GDM1 (cell line): ENCODE results near the gene CCL5.

Experiments
- DNase-seq: peaks from one replicate; lab custom pipeline; 2025; lab: John Stamatoyannopoulos, UW

The CCL5 gene

GRCh38 chr17:35879773-35880654 is at the start of gene CCL5:
Gene CCL5, minus strand, starts transcription at chr17:35880360.
- DNase-seq = no peak

DNA sequence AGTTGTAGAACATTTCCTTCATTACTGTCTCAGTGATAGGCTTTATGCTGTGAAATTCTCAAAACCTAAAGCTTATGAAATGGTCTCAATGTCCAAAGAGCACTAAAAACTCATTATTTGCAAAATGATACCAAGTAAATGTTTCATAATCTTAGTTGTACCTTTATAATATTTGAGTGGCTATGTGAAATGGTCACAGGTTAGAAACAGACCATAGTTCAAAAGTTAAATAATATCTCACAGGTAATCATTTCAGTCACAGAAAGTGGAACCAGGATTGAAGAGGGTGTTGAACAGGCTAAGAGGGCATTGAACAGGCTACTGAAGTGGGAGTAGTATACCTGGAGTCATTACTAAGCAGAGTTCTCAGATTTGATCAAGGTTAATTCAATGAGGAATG is 47.6 kb upstream of the CCL5 start:
- DNase-seq = no peak

DNA sequence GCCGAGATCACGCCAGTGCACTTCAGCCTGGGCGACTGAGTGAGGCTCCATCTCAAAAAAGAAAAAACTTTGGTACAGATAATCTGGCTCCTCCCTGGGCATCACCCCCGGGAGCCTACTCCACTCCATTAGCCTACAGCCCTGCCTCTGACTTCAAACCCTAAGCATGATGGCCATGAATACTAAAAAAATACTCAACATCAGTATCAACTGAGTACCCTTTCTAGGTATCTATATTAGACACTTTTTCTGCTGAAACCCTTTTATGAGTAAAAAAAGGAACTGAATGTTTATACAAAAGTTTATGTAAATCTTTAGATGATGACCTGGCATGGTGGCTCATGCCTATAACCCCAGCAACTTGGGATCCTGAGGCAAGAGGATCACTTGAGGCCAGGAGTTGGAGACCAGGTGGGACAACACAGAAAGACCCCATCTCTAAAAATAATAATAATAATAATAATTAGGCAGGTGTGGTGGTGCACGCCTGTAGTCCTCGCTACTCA is 43.5 kb upstream of the CCL5 start:
- no peak for DNase-seq

GRCh38 chr17:35920229-35920628 is 40.1 kb upstream of the CCL5 start:
- DNase-seq = no peak

DNA sequence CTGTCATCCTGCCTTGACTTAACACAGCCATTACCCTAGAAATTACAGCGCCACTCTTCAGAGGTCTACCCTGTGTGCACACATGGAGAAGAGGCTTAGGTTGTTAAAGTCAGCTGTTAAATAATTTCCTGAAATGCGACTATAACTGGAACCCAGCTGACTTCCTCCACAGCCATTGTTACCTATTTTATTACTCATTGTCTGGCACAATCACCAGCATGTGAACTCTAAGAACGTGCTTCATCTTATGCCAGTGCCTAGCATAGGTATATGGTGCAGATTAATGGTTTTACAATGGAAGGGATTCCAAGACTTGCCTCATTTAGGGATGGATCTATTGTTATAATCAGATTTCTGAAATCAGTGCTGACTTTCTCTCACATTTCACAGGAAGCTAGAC is 38.5 kb upstream of the CCL5 start:
- DNase-seq = no peak

DNA sequence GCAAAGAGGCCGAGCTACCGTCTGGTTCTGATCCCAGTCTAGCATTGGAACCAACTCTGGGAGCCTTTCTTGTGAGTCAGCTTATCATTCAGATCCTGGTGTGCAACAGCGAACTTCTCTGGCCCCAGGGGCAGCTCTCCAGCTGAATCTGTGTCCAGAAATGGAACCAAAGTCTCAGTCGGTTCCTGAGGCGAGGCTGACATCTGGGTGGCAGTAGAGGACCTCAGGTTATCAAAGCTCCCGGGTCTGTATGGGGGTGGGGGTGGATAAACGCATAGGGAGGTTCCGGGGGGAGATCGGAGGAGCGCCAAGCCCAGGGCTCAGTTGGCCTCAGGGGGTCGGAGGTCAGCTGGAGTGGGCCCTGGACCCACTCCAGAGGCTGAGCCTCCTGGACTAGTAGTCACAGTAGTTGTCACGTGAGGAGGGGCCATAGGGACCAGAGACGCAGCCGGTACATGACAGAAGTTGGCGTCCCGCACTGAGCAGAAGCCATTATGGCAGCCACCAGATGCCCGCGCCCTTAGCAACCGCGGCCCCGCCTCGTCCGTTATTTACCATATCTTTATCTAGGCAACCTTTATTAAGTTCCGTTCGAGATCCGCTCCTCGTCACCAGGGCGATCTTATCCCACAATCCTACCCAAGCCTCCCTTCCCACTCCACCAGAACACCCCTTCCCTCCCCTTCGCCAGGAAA is 37.5 kb upstream of the CCL5 start:
- no peak for DNase-seq

DNA sequence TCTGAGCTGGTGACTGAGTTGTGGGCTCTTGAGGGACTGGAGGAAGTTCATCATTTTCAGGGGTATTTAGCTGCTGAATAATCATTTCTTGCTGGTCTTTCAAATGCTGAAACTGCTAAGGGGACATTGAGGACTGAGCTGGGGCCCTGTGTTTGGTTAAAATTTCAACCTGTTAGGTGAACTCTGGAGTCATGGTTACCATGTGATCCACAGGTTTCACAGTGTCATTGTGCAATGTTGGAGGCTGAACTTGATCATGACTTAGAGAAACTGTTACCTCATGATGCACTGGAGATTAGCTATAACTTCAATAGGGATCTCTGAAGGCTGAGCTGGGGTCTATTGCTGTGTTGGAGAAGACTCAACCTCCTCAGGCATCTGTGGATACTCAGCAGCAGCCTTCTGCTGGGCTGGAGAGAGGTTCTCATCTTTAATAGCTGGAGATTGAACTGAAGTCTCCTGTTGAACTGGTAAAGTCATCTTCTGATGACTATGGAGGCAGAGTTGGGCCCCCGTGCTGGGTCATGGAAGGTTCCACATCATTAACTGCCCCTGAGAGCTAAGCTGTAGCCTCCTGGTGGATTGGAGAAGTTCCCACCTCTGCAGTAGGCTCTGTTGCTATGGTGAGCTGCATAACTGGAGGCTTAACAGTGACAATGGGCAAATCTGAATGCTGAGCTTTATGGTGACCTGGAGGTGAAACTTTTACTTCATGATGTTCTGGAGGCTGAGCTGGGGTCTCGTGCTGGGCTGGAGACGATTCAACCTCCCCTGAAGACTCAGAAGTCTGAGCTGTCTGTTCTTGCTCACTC is 35.2 kb upstream of the CCL5 start:
- DNase-seq = no peak

- no peak for DNase-seq
Observed at GRCh38 chr17:35914354-35914753, 34.2 kb upstream of the CCL5 start.

- no peak for DNase-seq
Observed at GRCh38 chr17:35913609-35914008, 33.4 kb upstream of the CCL5 start.

DNA sequence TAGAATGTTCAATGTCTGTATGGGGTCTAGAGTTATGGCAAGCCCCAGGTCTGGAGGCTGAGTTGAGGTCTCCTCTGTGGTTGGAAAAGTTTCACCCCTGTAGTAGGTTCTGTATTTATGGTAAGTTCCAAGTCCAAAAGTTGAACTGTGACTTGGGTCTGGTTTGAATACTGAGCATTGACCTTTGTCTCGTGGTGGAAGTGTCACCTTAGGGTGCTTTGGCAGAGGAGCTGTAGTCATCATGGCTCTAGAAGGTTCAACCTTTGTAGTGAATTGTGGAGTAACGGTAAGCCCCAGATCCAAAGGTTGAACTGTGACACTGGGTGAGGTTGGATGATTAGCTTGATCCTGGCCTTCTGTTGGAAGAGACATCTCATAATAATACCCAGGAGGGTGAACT is 32.8 kb upstream of the CCL5 start:
- DNase-seq = no peak

DNA sequence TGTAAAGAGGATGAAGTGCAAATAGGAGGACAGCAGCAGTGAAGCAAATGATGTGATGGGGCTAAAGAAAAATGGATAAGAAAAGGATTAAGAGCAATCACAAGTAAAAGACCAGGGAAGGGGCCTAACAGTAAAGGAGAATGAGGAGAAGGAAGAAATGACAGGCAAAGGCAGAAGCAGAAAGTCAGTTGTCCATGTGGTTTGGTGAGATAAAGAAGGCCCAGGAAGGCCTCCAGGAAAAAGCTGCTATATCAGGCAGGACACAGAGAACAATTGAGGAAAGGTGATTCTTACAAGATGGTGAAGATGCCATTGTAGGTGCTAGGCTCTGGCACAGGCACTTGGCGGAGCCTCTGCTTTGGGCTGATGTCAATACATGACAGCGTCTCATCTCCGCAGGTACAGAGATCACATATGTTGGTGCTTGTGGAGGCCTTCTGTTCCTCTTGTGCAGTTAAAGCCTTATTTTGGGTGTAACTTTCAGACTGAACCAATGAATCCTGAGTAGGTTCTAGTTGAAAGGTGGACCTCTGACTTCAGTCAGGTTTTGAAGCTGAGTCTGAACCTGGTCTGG is 32.3 kb upstream of the CCL5 start:
- no peak for DNase-seq

DNA sequence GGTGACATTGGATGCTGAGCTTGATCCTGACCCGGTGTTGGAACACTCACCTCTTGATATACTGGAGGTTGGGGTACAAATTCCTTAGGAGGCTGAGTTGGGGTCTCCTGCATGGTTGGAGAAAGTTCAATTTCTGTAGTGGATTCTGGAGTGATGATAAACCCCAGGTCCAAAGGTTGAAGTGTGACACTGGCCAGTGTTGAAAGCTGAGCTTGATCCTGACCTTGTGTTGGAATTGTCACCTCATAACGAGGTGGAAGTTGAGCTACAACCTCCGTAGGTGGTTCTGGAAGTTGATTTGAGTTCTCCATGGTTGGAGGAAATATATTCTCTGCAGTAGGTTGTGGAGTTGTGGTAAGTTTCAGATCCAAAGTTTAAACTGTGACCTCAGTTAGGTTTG is 29.2 kb upstream of the CCL5 start:
- no peak for DNase-seq

DNA sequence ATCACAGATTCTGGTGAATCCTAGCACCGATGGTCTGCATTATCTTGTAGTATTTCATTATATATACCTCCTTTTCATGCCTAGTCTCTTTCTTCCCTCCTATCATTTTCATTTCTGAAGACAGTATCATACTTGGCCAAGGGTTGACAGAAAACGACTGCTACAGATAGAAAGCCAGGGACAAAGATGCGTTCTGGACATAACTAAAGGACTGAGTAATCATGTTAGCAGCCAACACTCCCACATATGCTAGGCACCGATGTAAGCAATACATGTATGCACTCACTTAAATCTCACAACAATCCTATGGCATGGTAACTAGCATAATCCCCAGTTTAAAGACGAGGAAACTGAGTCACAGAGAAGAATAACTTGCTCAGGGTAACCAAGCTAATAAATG is 27.5 kb upstream of the CCL5 start:
- no peak for DNase-seq

GRCh38 chr17:35906926-35907637 is 26.9 kb upstream of the CCL5 start:
- DNase-seq = no peak

GRCh38 chr17:35906191-35906925 is 26.2 kb upstream of the CCL5 start:
- no peak for DNase-seq

- DNase-seq = no peak
Observed at GRCh38 chr17:35903451-35903850, 23.3 kb upstream of the CCL5 start.

DNA sequence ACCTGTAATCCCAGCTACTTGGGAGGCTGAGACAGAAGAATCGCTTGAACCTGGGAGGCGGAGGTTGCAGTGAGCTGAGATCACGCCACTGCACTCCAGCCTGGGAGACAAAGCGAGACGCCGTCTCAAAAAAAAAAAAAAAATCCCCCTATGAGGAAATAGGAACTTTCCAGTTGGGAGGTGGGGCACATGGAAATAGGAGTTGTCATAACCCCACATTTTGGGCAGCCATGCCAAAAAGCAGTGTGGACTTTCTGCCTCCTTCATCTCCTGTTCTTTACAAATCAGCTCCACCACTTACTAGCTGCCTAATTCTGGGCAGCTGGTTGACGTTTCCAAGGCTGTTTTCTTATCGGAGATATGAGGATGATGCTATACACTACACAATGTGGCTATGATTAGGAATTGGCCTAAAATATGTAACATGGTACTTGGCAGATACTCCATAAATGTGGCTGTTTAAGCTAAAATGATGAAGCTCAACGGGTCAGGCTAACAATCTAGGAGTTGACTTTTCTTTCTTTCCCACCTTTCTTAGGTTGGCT is 21.5 kb upstream of the CCL5 start:
- DNase-seq = no peak

GRCh38 chr17:35900708-35901480 is 20.7 kb upstream of the CCL5 start:
- DNase-seq = no peak

DNA sequence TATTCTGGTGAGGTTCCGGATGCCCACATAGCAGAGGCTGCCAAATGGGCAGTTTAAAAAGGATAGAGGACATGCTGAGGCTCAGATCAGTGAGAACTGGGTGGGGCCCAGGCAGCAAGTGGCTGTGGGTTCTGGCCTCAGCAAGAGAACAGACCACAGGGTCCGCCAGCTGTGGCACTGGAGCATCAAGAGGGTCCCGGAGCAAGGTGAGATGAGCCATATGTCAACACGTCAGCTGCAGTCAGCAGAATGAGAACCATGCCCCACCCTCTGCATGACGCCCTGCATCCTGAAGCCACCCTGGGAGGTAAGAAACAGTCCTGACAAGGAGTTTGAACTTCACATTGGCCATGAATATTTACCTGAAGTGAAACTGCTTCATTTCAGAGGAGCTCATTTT is 20.1 kb upstream of the CCL5 start:
- DNase-seq = no peak
